GM18909 (cell line): ENCODE results near the gene CTIF.

Experiments
- ATAC-seq: cut with Tn5 transposase; IDR thresholded peaks from one replicate; pipeline ENCODE4 v1.9.1; 2021; ENCODE audit warnings: mild to moderate bottlenecking; ENCODE audit not compliant: unreplicated experiment, poor library complexity

CTIF gene

DNA sequence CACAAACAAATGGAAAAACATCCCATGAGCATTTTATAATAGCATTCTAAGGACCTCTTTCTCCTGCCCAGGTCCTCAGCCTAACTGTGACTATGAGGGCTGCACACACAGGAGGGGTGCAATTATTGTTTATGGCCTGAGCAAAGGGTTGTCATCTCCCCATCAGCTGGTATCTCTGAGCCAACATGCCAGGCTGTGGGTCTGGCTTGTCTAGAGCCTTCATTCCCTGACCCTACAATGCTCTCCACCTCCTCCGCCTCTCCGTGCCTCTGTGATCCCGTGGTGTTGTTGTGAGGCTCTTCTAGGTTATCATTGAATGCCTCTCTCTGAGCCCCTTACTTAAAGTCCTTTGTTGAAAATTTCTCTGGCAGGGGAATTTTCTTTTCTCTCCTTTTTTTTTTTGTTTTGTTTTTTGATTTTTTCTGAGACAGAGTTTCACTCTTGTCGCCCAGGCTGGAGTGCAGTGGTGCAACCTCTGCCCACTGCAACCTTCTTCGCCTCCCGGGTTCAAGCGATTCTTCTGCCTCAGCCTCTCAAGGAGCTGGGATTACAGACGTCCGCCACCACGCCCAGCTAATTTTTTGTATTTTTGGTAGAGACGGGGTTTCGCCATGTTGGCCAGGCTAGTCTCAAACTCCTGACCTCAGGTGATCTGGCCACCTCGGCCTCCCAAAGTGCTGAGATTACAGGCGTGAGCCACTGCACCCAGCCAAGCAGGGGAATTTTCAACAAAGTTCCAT is 285.6 kb downstream of the CTIF start:
- ATAC-seq = no peak

DNA sequence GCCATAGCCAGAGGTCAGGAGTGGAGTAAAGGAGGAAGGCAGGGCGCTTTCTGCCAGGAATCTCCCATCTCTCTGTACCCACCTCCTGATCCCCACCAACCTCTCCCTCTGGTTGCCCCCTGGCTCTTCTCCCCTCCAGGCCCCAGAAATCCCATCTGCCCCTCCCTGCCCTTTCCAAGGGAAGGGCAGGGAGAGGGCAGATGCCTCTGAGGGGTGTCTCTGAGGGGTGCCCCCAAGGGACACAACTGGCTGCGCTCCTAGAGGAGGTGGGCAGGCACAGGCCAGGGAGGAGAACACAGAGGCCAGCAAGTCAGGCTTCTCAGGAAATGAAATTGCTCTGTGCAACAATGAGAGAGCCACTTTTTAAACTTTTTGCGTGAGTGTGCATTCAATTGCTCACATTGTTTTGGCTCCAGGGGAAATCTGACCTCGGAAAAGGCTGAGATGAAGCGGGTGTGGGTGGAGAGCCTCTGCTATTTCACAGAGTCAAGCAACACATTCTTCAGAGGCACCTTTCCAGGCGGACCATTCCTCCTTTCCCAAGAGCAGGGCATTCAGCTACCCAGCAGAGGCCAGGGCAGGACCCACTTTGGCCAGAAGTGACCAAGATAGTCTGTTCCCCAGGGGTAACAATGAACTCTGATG is 286.4 kb downstream of the CTIF start:
- no peak for ATAC-seq

DNA sequence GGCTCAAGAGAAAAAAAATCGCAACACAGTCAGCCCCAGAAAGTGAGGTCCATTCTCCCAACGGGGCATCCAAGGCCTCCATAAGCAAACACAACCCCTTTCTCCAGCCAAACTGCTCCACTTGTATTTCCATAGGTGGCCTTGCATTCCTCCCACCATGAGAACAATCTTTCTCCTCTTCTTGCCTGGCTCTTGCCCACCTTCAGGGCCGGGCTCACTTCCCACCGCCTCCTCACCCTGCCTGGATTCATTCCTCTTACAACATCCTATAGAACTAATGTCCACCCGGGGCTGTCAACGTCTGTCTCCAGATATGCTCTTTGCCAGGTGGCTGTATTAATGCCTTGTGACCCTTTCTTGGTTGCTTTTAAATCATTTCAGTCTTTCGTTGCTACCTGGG is 287.4 kb downstream of the CTIF start:
- ATAC-seq = no peak

DNA sequence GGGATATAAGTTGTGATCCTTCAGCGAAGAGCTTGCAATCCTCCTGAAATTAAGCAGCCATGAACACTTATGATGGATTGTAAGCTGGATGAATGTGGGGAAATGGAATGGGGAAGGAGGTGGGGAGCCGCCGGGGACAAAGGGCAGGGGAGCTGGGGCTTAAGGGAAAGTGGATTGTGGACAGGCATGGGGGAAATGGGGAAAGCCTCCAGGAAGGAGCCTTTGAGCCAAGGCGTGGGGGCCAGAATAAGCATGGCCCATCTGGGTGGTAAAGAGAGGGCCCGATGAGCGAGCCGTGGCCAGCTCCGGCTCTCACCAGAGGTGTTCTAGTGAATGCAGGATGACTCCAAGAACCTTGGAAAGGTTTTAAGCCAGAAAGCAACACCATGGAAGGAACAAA is 288.0 kb downstream of the CTIF start:
- ATAC-seq = no peak

DNA sequence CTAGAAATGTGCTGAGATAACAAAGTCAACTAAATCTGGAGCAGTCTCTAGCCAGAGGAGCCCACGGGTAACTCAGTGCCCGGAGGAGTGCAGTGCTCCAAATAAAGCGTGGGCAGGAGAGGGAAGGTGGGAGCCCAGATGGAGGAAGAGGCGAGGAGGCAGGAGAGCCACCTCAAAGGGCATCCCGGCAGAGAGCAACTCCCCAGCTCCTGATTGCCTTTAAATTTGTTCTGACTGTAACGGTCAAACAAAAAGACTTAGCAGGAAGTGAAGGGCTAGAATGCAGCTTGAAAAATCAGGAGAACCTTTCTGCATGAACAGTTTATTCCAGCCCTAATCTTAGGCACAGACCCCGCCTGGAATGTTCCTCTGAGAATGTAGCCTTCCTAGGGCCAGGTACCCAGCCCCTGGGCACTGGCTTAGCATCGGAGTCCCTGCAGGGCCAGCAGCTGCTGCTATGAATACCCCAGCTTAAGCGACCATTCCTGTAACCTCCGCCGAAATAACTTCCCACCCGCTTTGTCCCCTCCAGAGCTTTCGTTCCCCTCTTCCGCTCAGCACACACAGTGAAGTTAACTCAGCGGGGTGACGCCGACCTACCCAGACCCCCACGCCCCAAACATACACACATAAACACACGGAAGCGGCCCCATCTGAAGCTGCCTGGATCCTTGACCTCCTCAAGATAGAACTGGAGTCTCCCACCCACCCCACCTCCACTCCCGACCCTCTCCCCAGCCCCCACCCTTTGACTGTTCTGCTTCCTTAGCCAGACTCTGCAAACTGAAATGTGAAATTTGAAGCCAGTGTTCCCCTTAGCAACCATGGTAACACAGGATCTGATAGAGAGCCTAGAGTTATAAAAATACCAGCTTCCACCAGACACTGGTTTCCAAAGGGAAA is 288.7 kb downstream of the CTIF start:
- no peak for ATAC-seq

DNA sequence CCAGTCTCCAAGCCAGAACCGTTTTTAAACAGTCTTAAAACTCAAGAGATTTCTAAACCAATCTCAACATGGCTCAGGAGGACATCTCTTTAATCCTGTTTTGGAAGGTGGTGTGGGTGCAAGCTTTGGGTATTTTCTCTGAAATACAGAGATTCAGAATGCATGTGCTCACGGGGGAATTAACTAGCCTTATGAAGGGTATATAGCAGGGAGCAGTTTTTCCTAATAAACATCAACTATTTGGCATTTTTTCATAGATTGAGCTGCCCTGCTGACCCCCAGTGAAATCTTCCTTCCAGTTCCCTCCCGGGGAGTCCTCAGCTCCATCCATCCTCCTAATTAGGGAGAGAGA is 289.3 kb downstream of the CTIF start:
- ATAC-seq = no peak

DNA sequence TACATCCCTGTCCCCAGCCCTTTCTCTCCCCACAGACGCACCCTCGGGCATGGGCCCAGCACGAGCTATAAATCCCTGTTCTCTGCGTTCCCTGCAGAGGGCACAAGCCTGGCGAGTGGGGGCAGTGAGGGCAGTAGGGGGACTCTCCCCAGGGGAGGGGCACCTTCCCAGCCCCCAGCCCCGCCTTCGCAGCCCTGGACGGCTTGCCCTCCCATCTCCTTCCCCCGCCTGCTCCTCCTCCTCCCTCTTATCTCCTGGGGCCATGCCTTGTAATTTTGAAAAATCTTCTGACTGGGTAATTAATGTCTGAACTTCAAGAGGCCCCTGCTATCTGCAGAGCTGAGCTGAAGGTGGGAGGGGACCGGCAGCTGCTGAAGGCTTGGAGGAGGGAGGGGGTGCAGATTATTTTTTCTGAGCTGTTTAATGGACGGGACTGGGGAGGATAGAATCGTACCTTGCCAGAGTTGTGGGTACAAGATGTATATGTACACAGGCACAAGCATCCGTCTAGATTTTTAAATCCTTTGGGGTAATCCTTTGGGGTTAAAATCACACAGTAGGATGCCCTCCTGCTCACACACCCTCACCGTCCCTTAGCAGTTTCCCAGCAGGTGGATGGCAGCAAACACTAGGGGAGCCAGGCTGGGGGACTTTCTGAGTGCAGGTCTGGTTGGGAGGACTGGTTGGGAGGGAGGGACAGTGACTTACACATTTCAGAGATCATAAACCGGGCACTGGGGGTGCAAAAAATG is 290.0 kb downstream of the CTIF start:
- ATAC-seq = no peak

DNA sequence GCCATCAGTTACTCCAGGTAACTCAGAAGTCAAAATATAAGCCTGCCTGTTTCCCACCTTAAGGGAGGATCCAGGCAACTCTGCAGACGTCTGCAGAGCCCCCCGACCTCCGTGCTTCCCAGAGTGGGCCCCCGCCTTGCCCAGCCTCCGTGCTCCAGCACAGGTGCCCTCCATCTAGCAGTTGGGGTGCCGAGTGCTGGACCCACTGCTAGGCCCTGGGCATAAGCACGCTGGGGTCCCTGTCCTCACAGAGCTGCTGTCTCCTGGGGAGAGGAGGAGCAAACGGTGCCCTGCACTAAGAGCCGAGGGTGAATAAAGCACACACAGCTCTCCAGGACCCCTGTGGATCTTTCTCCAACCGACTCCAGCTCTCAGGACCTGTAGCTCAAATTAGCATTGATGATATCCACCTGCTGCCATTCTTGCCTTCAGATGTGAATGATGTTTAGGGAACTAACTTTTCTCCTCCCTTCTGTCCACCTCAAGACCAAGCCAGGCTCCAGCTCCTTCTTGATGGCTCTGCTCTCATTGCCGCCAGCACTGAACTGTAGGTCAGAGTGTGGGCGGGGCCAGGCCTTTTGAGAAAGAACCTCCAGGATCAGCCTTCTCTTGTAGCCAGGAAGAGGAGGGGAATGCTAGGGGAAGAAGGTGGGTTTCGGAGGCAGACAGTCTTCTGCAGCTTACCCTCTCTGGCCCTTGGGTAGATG is 290.8 kb downstream of the CTIF start:
- no peak for ATAC-seq

DNA sequence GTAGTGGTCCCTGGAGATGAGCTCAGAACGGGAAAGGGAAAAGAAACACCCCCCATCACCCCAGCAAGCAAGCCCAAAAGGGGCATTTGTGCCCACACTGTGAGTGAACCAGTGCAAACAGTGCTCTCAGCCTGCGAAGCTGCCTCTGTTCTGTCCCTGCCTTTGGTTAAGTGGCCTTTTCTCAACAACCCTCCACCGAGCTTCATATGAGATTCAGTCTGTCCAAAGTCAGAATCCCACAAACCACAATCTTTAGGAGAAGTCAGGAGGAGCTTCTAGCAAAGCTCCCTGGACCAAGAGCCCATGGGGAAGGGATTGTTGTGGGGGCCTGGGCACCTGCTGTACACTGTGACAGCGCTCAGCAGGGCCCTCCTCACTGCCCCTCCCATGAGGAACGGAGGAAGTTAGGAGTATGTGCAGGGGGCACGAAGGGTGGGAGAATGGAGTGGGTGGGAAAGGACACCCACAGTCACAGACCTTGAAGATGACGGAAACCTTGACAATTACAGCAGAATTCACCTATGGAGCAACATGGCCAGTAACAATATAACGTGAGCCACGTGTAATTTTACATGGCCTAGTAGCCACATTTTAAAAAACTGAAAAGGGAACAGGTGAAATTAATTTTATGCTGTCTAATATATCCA is 292.4 kb downstream of the CTIF start:
- no peak for ATAC-seq

DNA sequence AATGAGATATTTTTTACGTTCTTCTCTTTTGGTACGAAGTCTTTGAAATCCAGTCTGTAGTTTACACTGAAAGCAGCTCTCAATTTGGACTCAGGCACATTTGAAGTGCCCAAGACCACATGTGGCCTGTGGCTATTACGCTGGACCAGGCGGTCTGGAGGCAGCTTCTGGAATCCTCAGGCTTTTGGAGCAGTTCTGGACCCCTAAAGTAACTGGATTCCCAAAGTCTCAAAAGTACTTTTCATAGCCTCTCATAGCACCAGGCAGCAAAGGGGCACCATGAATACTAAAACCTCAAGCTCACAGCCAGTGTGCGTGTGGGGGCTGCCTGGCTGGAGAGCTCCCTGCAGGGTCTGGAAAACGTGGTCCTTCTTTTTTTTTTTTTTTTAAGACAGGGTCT is 293.0 kb downstream of the CTIF start:
- no peak for ATAC-seq

DNA sequence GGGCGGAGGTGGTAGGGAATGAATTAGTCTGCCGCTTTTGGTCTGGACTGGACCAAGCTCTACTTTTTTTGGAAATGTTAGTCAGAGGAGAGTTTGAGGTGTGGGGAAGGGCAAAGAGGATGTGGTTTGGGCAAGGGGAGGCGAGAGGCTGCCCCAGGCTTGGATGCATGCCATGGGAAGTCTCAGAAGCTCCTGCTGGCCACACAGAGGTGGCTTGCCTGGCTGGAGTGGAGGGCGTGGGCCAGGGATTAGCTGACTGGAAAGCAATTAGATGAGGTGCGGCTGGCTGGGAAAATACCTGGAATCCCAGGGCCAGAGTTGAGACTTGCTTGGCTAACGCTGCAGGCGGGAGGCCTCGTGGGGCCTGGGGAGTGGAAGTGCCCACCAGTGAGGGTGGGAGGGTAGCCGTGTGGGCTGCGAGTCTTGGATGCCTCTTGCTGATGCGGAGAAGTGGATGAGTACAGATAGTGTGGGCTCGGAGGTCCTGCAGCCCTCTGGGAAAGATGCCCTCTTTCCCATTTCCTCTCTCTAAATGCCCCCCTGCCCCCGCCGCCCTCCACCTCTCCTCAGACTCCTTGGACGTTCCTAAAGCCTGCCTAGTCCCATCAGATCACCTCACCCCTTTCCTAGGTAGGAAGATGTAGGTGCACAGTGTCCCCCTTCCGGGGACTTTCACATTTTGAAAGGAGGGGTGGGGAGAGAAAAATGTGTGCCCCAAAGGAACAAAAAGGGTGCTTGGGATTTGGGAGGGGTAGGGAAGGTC is 294.3 kb downstream of the CTIF start:
- ATAC-seq = no peak

DNA sequence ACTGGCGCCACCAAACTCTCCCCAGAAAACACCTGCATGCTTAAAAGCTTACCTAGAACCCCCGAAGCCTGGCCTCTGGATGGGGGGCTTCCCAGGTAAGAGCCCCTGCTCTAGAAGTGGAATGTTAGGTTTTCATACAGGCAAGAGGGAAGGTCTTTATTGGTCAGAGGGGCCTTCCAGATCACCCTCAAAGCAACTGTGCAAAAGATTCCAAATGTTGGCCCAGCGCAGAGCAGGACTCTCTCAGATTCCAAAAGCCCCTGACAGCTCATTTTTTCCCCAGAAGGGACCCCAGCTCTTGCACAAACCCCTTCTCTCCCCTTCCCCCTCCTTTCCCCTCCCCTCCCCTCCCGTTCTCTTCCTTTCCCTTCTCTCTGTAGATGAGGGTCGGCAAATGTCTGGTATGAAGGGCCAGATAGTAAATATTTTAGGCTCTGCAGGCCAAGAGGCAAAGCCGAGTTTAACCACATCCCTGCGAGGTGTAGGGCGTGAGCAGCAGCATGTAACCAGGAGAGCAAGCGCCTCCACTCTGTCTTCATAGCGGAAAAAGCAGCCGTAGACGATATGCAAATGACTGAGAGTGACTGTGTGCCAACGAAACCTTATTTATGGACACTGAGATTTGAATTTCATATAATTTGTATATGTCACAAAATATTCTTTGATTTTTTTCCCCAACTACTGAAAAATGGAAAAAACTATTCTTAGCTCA is 295.0 kb downstream of the CTIF start:
- ATAC-seq = peak; percentile 82

DNA sequence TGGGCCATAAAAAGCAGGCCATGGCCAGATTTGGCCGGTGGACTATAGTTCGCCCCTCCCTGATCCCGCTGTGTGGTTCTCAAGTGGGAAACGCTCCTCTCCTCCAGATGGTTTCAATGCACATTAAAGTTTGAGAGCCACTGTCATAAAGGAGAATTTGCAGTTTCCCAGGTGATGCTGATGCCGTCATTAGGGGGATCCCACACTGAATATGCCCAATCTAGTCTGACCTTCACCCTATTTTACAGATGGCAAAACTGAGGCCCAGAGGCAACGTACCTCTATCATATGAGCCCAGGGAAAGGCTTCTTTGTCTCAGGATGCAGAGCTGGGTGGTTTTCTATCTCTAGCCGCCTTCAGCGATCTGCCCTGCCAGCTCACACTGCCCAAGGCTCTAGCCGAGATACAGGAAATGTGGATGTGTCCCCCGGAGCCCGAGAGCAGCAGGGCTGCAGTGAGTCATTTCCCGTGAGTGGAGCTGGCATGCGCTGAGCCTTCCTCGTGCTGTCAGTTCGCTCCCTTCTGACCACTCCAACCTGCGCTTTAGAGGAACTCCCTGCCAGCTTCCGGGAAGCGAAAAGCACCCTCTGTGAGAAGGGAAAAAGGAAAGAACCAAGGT is 295.7 kb downstream of the CTIF start:
- ATAC-seq = peak; percentile 64

DNA sequence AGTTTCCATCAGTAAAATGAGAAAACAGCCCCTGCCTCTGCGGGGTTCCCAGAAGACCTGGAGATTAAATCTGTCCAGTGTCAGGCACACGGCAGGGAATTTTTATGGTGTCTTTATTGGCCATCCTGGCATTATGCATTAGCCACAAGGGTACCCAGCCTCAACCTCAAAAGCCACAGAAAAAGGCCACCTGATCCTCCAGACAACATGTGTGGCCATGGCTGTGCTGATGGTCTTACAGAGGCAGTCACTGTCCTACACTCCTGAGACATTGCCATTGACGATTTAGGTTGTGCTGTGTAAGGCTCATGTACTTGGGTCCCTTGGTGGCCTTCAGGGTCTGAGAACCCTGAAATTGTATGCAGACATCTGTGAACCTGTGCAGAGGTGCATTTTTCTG is 296.3 kb downstream of the CTIF start:
- ATAC-seq = no peak

DNA sequence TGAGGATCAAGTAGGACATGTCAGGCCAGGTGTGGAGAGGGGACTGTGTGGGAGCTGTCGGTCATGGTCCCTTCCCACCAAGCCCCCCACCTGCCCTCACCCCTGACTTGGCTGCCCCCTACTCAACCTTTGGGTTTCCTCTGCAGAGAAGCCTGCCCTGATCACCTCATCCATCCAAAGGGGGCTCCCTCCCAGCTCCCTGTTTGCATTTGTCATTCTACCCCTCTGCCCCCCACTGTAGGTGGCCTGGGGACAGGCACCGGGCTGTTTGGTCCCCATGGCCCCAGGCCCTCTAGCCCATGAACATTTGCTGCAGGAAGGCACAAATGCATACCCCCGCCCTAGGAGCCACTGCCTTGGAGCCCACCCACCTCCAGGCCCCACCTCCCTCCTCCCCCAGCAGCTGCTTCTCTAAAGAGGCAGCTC is 296.9 kb downstream of the CTIF start:
- ATAC-seq = no peak

DNA sequence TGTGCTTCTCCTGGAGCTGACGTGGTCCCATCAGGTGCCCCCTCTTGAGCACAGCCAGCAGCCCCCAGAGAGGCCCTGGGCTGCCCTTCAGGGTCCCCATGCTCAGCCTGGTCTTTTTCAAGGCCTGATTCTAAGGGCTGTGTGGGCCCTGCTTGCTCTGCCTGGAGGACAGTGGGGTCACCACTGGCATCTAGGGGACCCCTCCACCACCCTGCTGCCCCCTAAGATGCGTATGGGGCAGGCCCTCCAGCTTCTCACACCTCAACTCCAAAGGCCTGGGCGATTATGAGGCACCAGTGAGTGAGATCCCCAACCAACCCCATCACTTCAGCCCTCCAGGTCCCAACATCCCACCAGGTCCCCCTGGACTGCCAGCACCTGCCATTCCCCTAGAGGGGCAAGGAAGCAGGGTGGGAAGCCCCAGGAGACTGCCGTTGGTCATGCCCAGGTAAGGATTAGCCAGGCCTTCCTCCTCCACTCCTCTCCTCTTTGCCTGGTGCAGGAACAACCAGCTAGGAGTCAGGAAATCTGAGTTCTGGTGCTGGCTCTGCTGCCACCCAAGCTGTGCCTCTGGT is 297.5 kb downstream of the CTIF start:
- no peak for ATAC-seq
